Renal cortical epithelial cell (primary cell): ENCODE measurements around the gene WWC1. TPM values are rescaled to one million over a fixed set of nuclear protein-coding genes. Genes with fewer than 3 reads are reported as not detected.

Experiments
- DNase-seq: peaks from one replicate; pipeline ENCODE4 v3.0.0-alpha.2; 2011; ENCODE audit warnings: low read depth
- total RNA-seq: library from RNA; depleted of rRNA; stranded (reverse); fragments of >200 nt; gene quantifications from 2 replicates; pipeline ENCODE4 v1.2.3, GENCODE V29; 2014

WWC1 gene
- 173 and 319 TPM in 2 replicates for total RNA-seq

DNA sequence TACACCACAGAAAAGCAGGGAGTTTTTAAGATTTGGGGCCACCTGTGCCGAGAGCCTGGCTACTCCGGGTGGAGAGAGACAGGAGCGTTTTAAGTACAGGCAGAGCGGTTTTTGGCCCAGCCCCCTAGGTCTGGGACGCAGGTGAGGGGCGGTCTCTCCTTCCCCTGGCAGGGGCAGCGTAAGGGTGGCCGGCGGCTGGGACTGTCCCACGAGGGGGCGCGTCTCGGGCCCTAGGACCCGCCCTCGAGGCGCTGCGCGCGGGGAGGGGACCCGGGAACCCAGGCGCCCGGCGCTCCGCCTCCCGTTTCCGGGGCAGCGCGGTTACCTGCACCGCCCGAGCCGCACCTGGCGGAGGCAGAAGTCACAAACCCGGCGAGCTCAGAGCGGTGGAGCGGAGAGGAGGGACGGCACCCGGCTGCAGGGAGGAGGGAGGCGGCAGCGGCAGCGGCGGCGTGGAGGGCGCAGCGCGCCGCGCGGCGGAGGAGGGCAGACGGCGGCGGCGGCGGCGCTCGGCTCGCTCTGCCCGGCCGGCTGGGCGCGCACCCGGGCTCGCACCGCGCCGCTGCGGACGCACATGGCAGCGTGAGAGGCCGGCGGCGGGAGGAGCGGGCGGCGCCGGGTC lies at the start of gene WWC1:
TSS of gene WWC1 (plus strand) at position 304 of the 622 bp plus-strand sequence. CDS start 508 bp downstream, outside the sequence.
- DNase-seq, result peak; percentile 51

DNA sequence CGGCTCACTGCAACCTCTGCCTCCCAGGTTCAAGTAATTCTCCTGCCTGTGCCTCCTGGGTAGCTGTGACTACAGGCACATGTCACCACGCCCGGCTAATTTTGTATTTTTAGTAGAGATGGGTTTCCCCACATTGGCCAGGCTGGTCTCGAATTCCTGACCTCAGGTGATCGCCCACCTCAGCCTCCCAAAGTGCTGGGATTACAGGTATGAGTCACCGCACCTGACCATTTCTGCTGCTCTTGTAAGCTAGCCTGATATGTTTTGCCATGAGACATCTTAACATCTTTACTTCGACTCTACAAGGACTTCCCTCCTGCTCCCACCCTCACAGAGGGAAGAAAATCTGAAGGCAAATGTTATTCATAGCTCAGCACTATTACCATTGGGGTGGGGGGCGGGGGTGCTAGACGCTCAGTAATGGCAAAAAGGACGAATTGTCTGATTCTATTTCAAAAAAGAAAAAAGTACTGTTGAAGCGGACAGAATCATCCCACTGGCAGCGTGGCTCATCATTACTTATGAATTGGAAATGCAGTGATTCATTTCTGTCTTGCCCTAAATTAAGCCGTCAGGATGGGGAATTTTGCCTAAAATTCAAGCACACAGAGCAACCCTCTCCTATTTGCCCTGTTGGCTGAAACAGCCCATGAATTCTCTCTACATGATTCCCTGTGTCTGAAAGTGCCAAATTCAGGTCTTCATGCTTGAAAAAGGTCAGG lies 46.4 kb upstream of the WWC1 start:
- DNase-seq, result no peak

DNA sequence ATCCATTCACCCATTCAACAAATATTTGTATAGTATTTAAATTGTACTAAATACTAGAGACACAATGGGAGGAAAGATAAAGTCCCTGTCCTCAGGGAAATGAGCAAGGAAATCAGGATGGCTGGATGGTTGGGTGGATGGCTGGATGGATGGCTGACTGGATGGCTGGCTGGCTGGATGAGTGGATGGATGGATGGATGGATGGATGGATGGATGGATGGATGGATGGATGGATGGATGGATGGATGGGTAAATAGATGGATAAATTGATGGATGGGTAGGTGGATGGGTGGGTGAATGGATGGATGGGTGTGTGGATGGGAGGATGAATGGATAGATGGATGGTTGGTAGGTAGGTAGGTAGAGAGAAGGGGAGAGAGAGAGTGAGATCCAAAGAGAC lies 41.5 kb upstream of the WWC1 start:
- no peak for DNase-seq

GRCh38 chr5:168251259-168251658 lies 40.2 kb upstream of the WWC1 start:
- DNase-seq, result no peak

GRCh38 chr5:168254013-168254693 lies 37.3 kb upstream of the WWC1 start:
- no peak for DNase-seq

DNA sequence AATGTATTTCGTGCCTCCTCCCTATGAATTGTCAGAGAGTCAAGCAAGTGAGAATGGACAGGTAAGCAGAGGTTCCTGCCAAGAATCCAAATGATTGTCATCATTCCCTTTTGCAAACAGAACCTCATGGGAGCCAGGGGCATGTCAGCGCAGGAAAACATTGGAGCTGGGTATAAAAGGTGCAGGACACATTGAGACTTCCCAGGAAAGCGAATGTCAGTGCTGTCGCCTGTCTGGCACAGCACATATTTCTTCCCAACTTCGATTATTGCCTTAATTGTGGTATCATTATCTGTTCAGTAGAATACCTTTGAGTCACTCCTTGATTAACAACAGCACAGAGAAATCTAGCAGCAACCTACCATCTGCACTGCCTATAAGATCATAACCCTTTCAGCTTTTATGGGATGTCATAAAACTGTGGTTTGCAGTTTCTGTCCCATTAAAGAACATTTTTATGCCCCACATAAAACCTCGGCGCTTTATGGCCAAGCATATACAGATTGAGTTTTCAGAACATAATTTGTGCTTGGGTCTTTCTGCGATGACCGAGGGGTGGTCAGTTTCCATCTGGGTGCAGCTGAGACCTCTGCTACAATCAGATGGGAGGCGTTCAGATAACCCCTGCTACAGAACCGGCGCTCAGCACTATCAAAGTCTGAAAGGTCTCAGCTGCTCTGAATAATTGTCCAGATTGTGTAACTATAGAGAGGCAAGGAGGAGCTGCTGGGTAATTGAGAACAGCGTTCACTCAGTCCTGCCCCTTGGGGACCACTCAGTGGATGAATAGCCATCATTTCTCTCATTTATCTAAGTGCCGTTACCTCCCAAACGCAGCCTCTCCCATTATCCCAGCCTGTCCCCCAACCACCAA lies 30.9 kb upstream of the WWC1 start:
- no peak for DNase-seq

- peak; percentile 27 for DNase-seq
Measured at GRCh38 chr5:168261227-168261571, 30.2 kb upstream of the WWC1 start.

DNA sequence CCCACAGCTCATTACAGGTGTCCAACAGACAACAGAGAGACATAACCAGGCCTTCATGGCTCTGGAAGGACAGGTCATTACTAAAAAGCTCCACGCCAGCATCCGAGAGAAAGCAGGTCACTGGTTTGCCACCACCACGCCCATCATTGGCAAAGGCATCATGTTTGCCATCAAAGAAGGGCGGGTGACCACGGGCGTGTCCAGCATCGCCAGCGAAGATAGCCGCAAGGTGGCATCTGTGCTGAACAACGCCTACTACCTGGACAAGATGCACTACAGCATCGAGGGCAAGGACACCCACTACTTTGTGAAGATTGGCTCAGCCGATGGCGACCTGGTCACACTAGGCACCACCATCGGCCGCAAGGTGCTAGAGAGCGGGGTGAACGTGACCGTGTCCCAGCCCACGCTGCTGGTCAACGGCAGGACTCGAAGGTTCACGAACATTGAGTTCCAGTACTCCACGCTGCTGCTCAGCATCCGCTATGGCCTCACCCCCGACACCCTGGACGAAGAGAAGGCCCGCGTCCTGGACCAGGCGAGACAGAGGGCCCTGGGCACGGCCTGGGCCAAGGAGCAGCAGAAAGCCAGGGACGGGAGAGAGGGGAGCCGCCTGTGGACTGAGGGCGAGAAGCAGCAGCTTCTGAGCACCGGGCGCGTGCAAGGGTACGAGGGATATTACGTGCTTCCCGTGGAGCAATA lies 29.3 kb upstream of the WWC1 start:
- no peak for DNase-seq

DNA sequence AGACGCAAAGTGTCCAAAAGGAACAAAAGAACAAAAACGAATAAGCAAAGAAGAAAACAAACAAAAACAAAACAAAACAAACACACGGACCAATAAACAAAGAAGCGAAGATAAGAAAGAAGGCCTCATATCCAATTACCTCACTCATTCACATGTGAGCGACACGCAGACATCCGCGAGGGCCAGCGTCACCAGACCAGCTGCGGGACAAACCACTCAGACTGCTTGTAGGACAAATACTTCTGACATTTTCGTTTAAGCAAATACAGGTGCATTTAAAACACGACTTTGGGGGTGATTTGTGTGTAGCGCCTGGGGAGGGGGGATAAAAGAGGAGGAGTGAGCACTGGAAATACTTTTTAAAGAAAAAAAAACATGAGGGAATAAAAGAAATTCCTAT lies 28.3 kb upstream of the WWC1 start:
- no peak for DNase-seq

DNA sequence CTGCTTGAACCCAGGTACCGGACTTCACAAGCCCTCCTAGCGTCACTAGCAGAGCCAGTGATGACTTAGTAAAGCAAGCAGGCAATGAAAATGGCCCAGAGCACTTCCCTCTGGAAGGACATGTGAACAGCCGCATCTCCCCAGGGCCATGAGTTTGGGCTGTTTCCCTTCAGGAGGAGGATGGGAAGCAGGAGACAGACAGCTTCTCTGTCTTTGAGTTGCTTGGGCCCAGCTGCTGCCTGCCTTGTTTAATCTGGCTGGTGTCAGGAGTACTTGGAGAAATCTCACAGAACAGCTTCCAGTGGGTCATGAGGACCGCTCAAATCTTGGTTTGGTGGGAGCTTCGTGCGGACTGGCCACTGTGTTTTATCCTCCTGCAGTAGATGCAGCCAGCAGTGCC lies 25.4 kb upstream of the WWC1 start:
- no peak for DNase-seq

DNA sequence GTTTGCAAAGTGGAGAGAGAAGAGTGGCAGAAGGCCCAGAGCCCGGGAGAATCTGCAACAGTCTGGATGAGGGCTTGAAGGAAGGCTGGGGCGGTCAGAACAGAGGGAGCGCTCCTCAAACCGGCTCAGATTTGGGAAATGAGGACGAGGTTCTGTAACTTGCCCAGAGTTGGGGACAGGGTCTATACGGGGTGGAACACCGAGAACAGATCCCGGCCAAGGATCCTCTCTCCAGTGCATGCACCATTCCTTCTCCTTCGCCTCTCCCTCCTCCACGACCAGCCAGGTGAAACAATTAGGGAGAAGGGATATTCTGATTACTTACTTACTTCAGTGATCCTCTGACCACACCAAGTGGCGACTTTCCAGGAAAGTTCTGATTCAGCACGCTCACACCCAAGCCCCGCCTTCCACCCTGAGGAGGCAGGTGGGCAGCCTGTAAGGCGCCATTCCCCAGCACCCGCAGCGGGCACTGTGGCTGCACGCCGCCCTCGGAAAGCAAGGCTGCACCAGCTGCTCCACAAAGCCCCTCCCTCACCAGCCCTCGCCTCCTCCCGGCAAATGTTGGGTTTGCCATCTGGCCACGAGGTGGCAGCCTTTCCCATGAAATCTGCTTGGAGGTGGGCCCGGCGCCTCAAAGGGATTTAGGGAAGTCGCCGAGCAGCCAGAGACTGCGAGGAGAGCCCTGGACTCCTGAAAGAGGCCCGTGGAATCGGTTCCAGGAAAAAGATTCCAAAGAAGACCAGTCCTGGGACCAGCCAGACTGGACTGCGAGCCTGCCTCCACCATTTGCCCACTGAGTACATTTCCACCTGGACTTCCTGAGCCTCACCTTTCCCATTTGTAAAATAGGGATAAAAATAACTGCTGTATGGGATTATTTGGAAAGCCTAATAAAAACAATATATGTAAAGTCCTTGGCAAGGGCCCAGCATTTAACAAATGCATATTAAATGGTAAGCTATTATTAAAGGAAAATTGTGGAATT lies 22.2 kb upstream of the WWC1 start:
- DNase-seq, result peak; percentile 93

DNA sequence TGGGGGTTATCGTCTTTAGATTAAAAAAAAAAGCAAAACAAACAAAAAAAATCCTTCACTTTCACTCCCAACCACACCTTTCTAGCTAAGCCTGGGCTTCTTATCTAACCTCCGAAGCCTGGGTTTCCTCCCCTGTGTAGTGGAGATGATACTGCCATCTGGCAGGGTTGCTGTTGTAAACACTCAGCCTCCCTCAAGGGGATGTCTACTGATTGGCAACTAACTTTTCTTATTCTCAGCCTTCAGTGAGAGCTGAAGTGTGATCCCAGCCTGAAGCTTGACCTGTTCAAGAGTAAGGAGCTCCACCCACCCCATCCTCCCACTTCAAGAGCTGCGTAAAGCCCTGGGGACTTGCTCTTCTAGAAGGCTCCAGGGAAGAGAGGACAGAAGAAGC lies 21.5 kb upstream of the WWC1 start:
- no peak for DNase-seq

DNA sequence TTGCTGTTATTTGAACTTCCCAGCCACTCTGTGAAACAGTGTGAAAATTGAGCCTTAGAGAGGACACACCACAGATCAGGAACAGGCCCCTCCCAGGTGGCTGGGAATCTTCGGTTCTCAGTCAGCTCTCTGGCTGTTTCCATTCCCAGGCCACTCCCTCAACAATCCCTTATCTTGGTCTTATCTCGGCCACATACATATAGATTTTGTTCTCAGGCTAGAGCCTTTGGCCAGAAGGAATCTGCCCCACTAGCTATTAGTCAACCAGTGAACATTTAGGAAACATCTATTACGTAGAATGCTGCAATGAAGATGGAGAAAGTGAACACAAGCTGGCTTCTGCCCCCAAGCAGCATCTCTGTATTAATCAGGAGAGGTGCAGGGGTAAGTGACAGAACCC lies 21.0 kb upstream of the WWC1 start:
- DNase-seq, result no peak

DNA sequence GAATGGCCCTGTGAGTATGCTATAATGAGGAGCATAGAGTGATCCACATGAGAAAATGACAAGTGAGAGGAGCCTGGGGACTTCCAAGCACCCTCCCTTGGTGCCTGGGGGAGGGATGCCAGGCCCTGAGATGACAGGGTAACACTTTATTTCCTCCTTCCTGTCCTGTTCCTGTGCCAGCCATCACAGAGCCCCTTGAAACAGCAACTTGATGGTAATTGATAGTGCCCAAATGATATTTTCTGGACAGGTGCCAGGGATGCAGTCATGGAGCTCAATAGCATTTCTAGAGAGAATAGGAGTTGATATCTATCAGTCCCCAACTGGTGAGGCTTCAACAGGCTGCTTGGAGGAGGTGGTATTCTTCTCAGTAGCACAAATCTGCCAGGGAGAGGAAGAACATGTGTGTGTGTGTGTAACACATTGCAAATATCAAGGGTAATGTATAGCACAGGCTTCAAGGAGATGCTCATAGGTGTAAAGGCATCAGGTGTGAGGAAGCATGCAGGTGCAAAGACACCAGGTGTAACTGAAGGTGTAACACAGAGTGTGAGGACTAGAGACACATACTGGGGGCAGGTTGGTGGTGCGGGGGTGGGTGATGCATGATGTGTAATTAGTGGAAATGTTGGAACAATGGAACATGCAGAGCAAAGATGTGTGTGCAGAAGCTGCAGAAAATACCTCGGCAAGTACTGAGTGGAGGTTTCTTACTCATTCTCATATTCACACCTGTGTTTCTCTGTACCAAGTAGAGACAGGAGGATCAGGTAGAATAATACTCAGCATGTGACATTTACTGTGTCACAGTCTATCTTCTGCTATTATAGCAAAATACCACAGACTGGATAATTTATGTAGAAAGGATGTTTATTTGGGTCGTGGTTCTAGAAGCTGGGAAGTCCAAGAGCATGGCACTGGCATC lies 18.1 kb upstream of the WWC1 start:
- no peak for DNase-seq

GRCh38 chr5:168274406-168274805 lies 17.0 kb upstream of the WWC1 start:
- DNase-seq, result no peak

- no peak for DNase-seq
Measured at GRCh38 chr5:168275940-168276339, 15.5 kb upstream of the WWC1 start.

GRCh38 chr5:168282120-168282519 lies 9.3 kb upstream of the WWC1 start:
- DNase-seq, result peak; percentile 72

- DNase-seq, result no peak
Measured at GRCh38 chr5:168284809-168285208, 6.6 kb upstream of the WWC1 start.

DNA sequence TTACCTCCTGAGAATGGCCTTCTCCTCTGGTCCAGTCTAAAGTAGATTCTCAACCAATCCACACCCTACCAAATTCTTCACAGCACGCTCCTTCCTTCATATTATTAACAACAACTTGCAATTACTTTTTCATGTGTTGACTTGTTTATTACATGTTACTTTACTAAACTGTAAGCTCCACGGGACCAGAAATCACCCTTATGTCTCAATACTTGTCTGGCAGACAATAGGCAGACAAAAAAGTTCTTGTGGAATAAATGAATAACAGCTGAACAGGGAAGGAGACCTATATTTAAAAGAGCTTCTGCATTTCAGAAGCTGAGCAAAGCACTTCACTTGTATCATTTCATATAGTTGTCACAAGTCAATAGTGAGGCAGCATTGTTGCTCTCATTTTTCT lies 5.7 kb upstream of the WWC1 start:
- no peak for DNase-seq
